BLaER1 (cell line): Measurements from ENCODE around the gene POLH.

Experiments
- H3K27ac ChIP-seq: shearing (Covaris generic); formaldehyde crosslinking; 2 replicates; pipeline ENCODE4 v1.8.1; 2022
- H3K27me3 ChIP-seq: shearing (Covaris generic); formaldehyde crosslinking; 2 replicates; pipeline ENCODE4 v1.8.1; 2022
- H3K36me3 ChIP-seq: shearing (Covaris generic); formaldehyde crosslinking; 2 replicates; pipeline ENCODE4 v1.8.1; 2022
- H3K4me1 ChIP-seq: shearing (Covaris generic); formaldehyde crosslinking; 2 replicates; pipeline ENCODE4 v1.8.1; 2022
- H3K4me2 ChIP-seq: shearing (Covaris generic); formaldehyde crosslinking; 2 replicates; pipeline ENCODE4 v1.8.1; 2022
- H3K4me3 ChIP-seq: shearing (Covaris generic); formaldehyde crosslinking; 2 replicates; pipeline ENCODE4 v1.8.1; 2022
- H3K9ac ChIP-seq: shearing (Covaris generic); formaldehyde crosslinking; 2 replicates; pipeline ENCODE4 v1.8.1; 2022
- H3K9me3 ChIP-seq: shearing (Covaris generic); formaldehyde crosslinking; 2 replicates; pipeline ENCODE4 v1.8.1; 2022
- H4K20me1 ChIP-seq: shearing (Covaris generic); formaldehyde crosslinking; 2 replicates; pipeline ENCODE4 v1.8.1; 2022
- Cebpa-rat ChIP-seq: shearing (Covaris generic); IDR thresholded peaks from 2 replicates; pipeline ENCODE4 v1.8.1; 2022

Gene POLH

DNA sequence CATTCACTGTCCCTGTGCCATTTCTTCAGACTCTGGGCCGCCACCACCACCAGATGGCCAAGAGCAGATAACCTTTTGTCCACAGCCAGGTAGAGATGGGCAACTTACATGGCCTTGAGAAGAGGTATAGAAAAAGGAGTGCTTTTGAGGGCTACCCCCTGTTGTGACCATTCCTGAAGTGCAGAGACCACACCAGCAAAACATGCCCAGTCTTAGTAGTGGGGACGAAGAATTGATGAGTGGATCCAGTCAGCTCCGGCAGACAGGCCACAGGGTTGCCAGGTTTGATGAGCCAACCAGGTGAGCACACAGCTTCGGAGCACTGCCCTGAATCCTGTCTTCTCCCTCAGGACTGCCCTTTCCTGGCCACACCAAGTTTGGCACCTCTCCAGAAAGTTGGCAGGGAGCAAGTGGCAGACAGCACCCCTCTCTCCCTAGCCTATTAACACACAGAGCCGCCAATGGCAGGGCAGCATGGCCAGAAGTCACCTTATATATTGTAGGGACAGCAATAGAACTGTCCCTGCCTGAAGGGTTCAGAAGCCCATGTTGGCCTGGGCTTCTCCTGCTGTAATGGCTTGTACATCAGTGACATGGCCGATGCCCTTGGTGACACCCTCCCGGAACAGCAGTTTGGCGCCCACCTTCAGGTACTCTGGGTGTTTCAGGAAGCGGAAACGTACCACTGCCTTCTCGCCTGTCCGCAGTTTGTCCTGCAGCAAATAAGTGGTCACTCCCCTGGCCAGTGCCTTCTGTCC, 45.3 kb downstream of the POLH start:
- peaks cover 4% of the 10 kb centered on the region for H3K4me1 ChIP-seq
- peaks cover 12% of the 10 kb centered on the region; the same call in 1 of the 2 replicates for H4K20me1 ChIP-seq
- no peak for TF ChIP-seq Cebpa-rat
- H3K9ac ChIP-seq, result no peak overlapping the region
- no peaks in the 10 kb centered on the region for H3K27me3 ChIP-seq
- H3K27ac ChIP-seq, result no peak overlapping the region
- no peaks in the 10 kb centered on the region for H3K9me3 ChIP-seq
- no peak overlapping the region for H3K4me3 ChIP-seq
- H3K36me3 ChIP-seq, result peaks cover 98% of the 10 kb centered on the region
- H3K4me2 ChIP-seq, result no peak overlapping the region

DNA sequence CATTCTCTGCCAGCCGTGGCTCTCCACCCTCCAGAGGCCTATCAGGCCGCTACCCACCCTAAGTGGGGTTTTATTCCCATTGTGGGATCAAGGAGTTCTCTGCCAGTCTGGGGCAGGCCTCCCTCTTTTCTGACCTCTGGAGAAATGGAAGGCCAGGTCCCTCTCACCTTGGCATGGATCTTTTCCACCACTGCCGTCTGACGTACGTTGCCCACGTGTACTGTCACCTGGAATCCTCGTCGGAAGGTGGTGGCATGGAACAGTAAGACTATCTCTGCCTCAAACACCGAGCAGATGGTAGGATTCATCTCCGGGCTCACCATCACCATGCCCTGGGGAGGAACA, 45.8 kb downstream of the POLH start:
- Histone ChIP-seq H3K36me3 (peaks cover 97% of the 10 kb centered on the region), H3K4me3 (no peak overlapping the region), H3K9ac (no peak overlapping the region), H3K27me3 (no peaks in the 10 kb centered on the region), H3K4me1 (peaks cover 10% of the 10 kb centered on the region), H3K4me2 (no peak overlapping the region), H3K9me3 (no peaks in the 10 kb centered on the region), H4K20me1 (peaks cover 17% of the 10 kb centered on the region; the same call in 1 of the 2 replicates), H3K27ac (no peak overlapping the region)
- no peak for TF ChIP-seq Cebpa-rat

DNA sequence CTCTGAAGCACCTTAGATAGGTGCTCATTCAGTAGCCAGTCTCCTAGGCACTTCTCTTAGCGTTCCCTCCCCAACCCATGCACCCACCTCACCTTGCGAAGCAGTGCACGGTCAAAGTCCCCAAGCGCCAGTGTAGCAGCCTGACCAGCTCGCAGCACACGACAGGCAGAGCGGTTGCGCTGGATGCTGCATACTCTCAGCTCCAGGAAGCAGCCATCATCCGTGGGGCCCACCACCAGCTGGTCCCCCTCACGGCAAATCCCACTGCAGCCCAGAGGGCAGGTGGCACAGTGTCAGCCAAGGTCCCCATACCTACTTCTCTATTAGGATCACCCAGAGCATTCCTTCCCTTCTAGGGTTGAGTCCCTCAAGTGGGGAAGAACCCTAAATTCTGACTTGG, 46.6 kb downstream of the POLH start:
- H3K4me3 ChIP-seq, result no peak overlapping the region
- no peak overlapping the region for H3K4me2 ChIP-seq
- no peaks in the 10 kb centered on the region for H3K9me3 ChIP-seq
- no peaks in the 10 kb centered on the region for H3K27me3 ChIP-seq
- H3K27ac ChIP-seq, result no peak overlapping the region
- H3K9ac ChIP-seq, result no peak overlapping the region
- H4K20me1 ChIP-seq, result peaks cover 25% of the 10 kb centered on the region; the same call in 1 of the 2 replicates
- no peak for TF ChIP-seq Cebpa-rat
- peaks cover 17% of the 10 kb centered on the region for H3K4me1 ChIP-seq
- H3K36me3 ChIP-seq, result peaks cover 90% of the 10 kb centered on the region

DNA sequence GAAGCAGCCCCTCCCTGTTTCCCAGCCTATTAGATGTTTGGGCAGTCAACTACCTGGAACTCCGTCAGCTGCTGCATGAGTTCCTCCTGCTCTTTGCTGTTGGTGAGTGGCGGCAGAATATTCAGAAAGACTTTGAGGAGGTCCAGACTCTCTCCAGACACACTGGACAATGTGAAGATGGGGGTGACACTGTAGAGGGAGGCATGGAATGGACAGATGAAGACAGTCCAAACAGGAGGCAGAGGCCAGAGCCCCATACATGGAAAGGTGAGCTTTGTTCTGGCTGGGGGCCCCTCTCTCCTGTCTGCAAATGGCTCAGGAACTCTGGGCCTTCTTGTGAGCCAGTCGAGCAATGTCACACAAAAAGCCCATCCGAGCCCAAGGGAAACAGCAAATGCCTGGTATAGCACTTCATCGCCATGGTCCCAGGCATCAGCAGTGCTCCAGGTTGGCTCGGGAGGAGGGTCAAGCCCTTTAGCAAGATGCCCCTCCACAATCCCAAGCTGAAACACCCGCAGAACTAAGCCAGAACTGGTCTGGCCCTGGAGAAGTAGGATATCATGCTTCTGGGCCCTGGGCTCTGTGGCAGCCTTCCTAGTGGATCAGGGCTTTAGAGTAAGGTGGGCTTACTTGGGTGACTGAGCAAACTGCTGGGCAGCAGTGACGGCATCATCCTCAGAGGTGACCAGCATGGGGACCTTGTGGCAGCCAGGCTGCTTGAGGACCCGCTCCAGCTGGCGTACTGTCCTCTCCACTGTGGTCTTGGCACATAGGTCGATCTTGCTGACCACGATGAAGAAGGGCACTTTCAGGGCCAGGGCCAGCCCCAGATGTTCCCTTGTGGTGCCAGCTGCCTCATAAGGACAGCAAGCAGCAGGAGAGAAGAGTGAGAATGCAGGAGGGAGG, 48.1 kb downstream of the POLH start:
- H4K20me1 ChIP-seq, result peaks cover 25% of the 10 kb centered on the region; the same call in 1 of the 2 replicates
- no peak overlapping the region for H3K4me2 ChIP-seq
- no peak overlapping the region for H3K4me3 ChIP-seq
- H3K9me3 ChIP-seq, result no peaks in the 10 kb centered on the region
- H3K27ac ChIP-seq, result no peak overlapping the region
- H3K9ac ChIP-seq, result no peak overlapping the region
- no peaks in the 10 kb centered on the region for H3K27me3 ChIP-seq
- TF ChIP-seq Cebpa-rat, result no peak
- peaks cover 75% of the 10 kb centered on the region for H3K36me3 ChIP-seq
- H3K4me1 ChIP-seq, result peaks cover 27% of the 10 kb centered on the region

DNA sequence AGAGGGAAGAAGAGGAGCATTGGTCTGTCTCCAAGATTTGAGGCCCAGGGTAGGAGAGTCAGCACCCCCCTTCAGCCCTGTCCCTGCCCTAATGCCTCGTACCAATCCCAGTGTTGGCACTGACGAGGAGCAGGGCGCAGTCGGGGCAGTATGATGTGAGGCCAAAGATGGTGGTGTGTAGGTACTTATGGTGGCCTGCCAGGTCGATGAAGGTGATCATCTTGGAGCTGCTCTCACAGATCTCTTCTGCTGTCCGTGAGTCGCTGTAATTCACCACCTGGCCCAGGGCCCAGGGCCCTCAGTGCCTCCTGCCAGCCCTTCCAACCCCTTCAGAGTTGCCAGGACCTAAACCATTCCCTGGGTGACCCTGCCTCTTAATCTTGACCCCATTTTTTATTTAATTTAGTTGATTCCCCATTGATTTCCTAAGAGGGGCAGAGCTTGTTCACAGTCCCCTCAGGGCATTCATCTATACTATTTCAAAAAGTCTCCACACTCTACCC, 48.9 kb downstream of the POLH start:
- TF ChIP-seq Cebpa-rat, result no peak
- Histone ChIP-seq H3K27me3 (no peaks in the 10 kb centered on the region), H3K4me1 (peaks cover 27% of the 10 kb centered on the region), H3K4me3 (no peak overlapping the region), H3K4me2 (no peak overlapping the region), H3K27ac (no peak overlapping the region), H3K36me3 (peaks cover 68% of the 10 kb centered on the region), H3K9me3 (no peaks in the 10 kb centered on the region), H3K9ac (no peak overlapping the region), H4K20me1 (peaks cover 25% of the 10 kb centered on the region; the same call in 1 of the 2 replicates)

DNA sequence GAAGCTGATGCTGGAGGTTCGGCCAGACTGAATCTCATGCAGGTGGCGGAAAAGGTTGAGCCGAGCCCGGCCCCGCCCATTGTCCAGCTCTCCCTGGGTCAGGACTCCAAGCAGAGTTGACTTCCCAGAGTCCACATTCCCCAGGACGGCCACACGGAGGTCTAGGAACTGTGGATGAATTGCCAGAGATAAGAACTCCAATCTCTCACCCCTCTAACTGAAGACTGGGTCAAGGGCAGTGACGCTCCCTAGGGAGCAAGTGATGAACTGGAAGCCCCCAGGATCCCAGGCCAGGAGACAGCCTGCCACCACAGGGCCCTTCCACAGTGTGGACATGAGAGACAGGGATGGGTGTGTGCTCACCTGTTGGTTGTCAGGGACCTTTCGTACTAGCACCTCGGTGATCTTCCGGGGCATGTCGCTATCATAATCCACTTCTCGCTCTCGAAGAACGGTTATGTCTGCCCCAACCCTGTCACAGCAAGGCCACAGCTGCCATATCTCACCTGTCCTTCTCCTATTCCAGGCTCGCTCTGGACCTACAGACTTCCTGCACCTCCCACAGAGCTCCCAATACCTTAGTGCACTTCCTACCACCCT, 49.5 kb downstream of the POLH start:
- Histone ChIP-seq H3K27me3 (no peaks in the 10 kb centered on the region), H3K36me3 (peaks cover 62% of the 10 kb centered on the region), H3K9ac (no peak overlapping the region), H3K4me2 (no peak overlapping the region), H4K20me1 (peaks cover 24% of the 10 kb centered on the region; the same call in 1 of the 2 replicates), H3K27ac (no peak overlapping the region), H3K9me3 (no peaks in the 10 kb centered on the region), H3K4me1 (peaks cover 31% of the 10 kb centered on the region), H3K4me3 (no peak overlapping the region)
- no peak for TF ChIP-seq Cebpa-rat

DNA sequence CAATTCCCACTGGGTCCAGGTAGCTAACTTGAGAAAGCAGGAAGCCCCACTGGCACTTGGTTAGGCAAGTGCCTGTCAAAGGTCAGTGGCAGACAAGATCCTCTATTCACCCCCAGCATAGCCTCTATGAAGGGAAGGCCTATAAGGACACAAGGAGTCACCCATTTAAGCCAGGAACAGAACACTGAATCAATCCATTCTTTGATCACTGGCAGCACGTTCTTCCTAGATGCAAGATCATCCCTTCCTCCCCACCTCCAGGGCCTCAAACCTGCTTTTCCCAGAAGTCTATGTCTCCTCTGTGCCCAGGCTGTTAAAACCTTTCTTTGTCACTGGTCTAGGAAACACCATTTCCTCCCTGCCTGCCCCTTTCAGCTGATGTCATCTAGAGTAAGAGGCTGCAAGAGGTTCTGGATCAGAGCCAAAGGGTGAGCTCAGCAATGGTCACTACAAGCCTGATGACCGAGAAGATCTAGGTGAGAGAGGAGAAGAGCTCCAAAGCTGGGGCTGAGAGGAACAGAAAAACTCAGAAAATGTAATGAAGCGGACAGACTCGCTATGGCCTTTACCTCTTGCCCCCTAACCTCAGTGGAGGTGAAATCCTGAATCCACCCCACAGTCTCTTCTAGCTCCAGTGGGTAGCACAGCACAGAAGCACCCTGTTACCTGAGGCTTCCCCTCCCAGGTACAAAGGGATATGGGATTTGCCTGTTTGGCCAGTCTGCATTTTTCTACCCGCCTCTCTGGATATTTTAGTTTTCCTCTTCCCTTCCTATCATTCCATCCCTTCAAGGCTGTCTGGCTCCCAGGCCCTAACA, 51.2 kb downstream of the POLH start:
- H3K9ac ChIP-seq, result peak overlapping the region; percentile 31; the same call in 1 of the 2 replicates
- no peaks in the 10 kb centered on the region for H3K27me3 ChIP-seq
- H3K4me1 ChIP-seq, result peaks cover 43% of the 10 kb centered on the region
- no peaks in the 10 kb centered on the region for H3K9me3 ChIP-seq
- H3K27ac ChIP-seq, result 0 out of 2 replicates have a peak overlapping the region, but pooled peaks have one; percentile 5
- H4K20me1 ChIP-seq, result peaks cover 18% of the 10 kb centered on the region; the same call in 1 of the 2 replicates
- H3K36me3 ChIP-seq, result peaks cover 44% of the 10 kb centered on the region
- no peak overlapping the region for H3K4me3 ChIP-seq
- TF ChIP-seq Cebpa-rat, result no peak
- peak overlapping the region; percentile 89 for H3K4me2 ChIP-seq

DNA sequence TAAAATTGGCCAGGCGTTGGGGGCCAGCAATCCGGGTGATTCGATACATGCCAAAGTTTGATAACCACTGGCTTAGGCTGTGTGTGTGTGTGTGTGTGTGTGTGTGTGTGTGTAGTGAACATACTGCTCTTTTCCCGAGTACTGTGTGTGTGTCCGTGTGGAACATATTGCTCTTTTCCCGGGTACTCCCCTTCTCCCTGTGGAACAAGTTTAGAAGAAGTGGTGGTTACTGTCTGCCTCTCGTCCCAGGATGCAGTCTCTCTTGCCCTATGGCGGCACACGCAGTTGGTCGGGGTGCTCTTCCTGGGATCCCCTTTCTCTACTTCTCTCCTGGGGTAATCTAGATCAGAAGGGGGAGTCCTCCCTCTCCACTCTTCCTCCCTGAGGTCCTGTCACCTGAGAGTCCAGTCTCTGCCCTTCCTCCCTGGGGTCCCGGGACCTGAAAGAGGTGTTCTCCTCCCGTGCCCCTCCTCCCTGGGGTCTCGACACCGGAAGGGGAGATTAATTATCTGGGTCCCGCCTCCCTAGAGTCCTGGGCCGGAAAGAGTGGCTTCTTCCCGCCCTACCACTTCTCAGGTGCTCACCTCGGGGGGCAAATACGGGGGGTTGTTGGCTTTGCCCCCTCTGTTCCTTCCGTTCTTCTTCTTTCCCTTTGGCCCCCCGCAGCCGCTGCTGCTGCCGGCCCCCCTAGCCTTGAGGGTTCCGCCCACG, 52.6 kb downstream of the POLH start:
- TF ChIP-seq Cebpa-rat, result no peak

More for the DNA sequence above, 52.6 kb downstream of the POLH start:
- Histone ChIP-seq H3K27me3 (no peaks in the 10 kb centered on the region), H3K9ac (peak overlapping the region; percentile 93), H3K27ac (peak overlapping the region; percentile 90), H3K9me3 (no peaks in the 10 kb centered on the region), H3K36me3 (peaks cover 31% of the 10 kb centered on the region), H3K4me2 (peak overlapping the region; percentile 89), H4K20me1 (peaks cover 18% of the 10 kb centered on the region; the same call in 1 of the 2 replicates), H3K4me1 (peaks cover 56% of the 10 kb centered on the region), H3K4me3 (peak overlapping the region; percentile 96)
